NCI-H69 (cell line): ENCODE data around the gene MARK3.
"Not testable (repeated sequence)": the region's sequence is repeated elsewhere in the genome, so short reads cannot be mapped to it uniquely, and the experiment has no call there.

Source experiments
- DNase-seq: peaks from one replicate; lab custom pipeline; 2025; lab: John Stamatoyannopoulos, UW

Gene MARK3

GRCh38 chr14:103514596-103515421, 129.6 kb downstream of the MARK3 start:
- no peak for DNase-seq

- no peak for DNase-seq
Measured at GRCh38 chr14:103516426-103517173, 131.4 kb downstream of the MARK3 start.

- DNase-seq: no peak
Measured at GRCh38 chr14:103517174-103517566, 132.0 kb downstream of the MARK3 start.

GRCh38 chr14:103517721-103518421, 132.7 kb downstream of the MARK3 start:
- DNase-seq: peak; percentile 37

DNA sequence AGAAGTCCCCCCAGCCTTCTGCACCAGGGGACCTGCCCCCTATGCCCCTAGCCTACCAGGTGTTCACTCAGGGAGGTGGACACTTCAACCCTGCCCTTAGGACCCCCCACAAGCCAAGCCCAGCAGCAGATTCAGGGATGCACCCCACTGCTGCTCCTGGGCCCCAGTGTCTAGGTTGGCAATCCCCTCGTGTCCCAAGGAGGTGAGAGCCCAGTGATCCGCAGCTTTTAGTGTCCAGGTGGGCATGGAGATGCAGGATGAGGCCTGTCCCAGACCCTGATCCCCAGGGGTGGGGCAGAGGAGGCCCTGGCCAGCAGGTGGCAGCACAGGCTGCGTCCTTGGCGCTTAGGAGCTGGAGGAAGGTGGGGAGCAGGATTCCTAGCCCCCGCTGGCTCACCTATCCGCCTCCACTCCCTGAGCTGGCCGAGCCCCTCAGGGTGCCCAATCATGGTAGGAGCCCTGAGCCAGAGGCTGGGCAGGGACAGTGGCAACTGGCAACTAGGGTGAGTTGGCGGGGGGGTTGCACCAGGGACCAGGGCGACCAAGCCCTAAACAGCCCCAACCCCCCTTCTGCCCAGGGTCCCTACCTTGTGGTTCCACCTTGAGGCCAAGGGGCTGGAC, 133.3 kb downstream of the MARK3 start:
- peak; percentile 71 for DNase-seq

- DNase-seq: peak; percentile 47
Measured at GRCh38 chr14:103519043-103519836, 134.0 kb downstream of the MARK3 start.

GRCh38 chr14:103519837-103520212, 134.6 kb downstream of the MARK3 start:
- DNase-seq: no peak

GRCh38 chr14:103520269-103520656, 135.0 kb downstream of the MARK3 start:
- no peak for DNase-seq

GRCh38 chr14:103520657-103521437, 135.6 kb downstream of the MARK3 start:
- peak; percentile 93 for DNase-seq

- peak; percentile 68 for DNase-seq
Measured at GRCh38 chr14:103521438-103521950, 136.3 kb downstream of the MARK3 start.

DNA sequence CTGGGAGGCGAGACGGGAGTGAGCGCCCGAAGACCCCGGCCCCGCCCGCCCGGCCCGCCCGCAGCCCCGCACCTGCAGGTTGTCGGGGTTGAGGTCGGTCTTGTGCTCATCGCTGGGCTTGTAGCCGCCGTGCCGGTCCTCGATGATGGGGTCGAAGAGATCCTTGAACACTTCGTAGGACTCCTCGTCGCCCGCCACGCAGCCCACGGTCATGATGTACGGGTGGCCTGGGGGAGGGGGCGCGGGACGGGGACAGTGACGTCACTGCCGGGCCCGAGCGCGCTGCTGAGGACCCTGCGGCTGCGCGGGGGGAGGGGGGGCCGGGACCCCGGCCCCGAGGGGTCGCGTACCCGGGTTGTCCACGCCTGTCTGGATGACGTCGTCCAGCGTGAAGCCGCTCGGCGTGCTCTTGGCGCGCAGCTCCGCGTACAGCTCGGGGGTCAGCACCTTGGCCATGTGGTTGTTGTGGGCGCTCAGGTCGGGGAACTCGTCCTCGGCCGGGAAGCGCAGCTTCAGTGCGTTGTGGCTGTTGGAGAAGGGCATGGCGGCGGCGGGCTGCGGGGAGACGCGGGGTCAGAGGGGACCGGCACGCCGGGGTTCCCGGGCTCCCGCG, 136.8 kb downstream of the MARK3 start:
- peak; percentile 78 for DNase-seq

- peak; percentile 95 for DNase-seq
Measured at GRCh38 chr14:103522649-103523574, 137.7 kb downstream of the MARK3 start, which contains the start of gene CKB. TSS of gene CKB (minus strand) at chr14:103522830. CDS start at chr14:103522493, 337 bp downstream.

- no peak for DNase-seq
Measured at GRCh38 chr14:103523575-103523954, 138.3 kb downstream of the MARK3 start.

GRCh38 chr14:103524002-103524935, 139.1 kb downstream of the MARK3 start:
- peak; percentile 45 for DNase-seq

- not testable (repeated sequence) for DNase-seq
Measured at GRCh38 chr14:103525430-103526246, 140.4 kb downstream of the MARK3 start.

DNA sequence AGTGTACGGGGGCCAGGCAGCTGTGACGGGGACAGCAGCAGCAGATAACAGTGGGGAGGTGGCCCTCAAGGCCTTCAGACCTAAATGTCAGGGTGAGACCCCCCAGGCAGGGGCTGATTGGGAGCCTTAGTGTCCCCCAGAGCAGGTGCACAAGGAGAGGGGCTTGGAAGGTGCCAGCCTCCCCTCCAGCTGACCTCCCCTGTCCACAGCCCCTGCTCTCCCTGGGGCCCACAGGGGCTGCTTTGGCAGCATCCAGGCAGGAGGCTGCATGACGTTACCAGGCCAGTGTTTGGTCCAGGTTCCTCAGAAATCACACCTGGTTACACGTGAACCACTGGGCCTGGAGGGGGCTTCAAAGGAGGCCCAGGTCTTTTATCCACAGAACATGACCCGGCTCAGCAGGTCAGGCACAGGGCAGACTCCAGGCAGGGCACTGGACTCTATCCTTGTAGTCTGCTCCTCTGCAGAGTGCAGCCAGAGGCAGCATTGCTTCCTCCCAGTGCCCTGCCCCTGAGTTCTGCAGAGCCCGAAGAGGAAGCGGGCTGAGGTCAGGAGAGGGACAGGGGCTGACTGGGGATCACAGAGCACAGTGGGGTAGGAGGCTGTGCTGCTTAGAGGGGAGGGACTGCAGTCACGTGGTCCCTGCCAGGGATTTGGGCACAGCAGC, 141.2 kb downstream of the MARK3 start:
- no peak for DNase-seq
